Measurements from ENCODE around the gene KDM7A. TPM values are rescaled to one million over a fixed set of nuclear protein-coding genes. Genes with fewer than 3 reads are reported as not detected.

Gene KDM7A, protein sequence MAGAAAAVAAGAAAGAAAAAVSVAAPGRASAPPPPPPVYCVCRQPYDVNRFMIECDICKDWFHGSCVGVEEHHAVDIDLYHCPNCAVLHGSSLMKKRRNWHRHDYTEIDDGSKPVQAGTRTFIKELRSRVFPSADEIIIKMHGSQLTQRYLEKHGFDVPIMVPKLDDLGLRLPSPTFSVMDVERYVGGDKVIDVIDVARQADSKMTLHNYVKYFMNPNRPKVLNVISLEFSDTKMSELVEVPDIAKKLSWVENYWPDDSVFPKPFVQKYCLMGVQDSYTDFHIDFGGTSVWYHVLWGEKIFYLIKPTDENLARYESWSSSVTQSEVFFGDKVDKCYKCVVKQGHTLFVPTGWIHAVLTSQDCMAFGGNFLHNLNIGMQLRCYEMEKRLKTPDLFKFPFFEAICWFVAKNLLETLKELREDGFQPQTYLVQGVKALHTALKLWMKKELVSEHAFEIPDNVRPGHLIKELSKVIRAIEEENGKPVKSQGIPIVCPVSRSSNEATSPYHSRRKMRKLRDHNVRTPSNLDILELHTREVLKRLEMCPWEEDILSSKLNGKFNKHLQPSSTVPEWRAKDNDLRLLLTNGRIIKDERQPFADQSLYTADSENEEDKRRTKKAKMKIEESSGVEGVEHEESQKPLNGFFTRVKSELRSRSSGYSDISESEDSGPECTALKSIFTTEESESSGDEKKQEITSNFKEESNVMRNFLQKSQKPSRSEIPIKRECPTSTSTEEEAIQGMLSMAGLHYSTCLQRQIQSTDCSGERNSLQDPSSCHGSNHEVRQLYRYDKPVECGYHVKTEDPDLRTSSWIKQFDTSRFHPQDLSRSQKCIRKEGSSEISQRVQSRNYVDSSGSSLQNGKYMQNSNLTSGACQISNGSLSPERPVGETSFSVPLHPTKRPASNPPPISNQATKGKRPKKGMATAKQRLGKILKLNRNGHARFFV
- total RNA-seq (2021), result 6.6 and 7.0 TPM in 2 replicates
- long read RNA-seq, partial matches to known transcripts, result 2 of 3 reads
- long read RNA-seq, other reads (novel, unspliced or antisense), result 1 of 3 reads

DNA sequence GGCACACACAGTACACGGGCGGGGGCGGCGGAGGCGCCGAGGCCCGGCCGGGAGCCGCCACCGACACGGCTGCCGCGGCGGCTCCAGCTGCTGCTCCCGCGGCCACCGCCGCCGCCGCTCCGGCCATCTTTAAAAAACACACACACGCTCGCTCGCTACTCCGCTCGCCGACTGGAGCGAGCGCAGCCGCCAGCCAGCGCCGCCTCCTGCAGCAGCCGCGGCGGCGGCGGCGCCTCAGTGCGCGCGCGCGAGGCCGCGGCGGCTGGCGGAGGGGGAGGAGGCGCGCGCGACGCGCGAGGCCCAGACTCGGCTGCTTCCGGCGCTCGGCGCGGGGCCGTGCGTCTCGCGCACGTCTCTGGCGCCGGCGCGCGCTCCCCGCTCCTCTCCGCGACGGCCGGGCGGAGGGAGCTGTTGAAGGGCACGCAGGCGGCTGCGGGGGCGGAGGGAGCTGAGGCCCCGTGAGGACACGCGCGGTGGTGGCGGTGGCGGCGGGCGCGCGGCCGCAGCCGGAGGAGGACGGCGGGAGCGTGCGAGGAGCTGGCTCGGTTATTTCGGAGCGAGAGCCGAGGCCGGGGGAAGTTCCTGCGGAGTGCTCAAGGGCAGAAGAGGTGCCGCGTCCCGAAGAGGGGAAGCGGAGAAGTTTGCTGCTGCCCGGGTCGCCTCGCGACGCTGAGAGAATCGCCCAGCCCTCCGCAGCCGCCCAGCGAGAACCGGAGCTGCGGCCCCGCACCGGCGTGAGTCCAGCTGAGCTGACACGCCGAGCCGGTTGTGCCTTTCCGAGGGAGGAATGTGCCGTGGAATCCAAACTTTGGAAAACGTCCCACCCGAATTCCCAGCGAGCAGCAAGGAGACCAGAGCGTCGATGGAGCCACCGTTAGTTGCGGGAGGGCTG is at the start of gene KDM7A:
KDM7A (minus strand) TSS at position 173 of the 892 bp plus-strand sequence; CDS start at position 127, 46 bp downstream.
- H3K4me3 Mint-ChIP-seq, result peak within 1 kb of the TSS; percentile 81 to 90
- H2AFZ ChIP-seq (ENCODE audit: low read length), result no peak within 1 kb of the TSS
- peaks cover 39% of the 10 kb centered on the region for H3K27me3 Mint-ChIP-seq (ENCODE audit: low read depth)
- H3K4me1 Mint-ChIP-seq, result peaks cover 9 to 15% of the 10 kb centered on the region in 2 experiments
- no CpG with 5 or more reads among the region's 132 CpGs for WGBS (ENCODE audit: extremely low coverage, insufficient read length, low lambda C conversion rate)
- H4K20me1 ChIP-seq (ENCODE audit: control insufficient read depth, insufficient read depth, insufficient read length), result no peaks in the 10 kb centered on the region
- no peak within 1 kb of the TSS for H2BK20ac ChIP-seq (ENCODE audit: low read depth, low read length, poor library complexity, severe bottlenecking)
- no peak within 1 kb of the TSS for H2BK15ac ChIP-seq (ENCODE audit: low read depth, low read length)
- no peak within 1 kb of the TSS for H4K91ac ChIP-seq (ENCODE audit: insufficient read length, low read depth, low read length)
- H3K9ac ChIP-seq (ENCODE audit: extremely low read depth, insufficient read length, low read length), result peak within 1 kb of the TSS; percentile 30
- no peak within 1 kb of the TSS for H3K18ac ChIP-seq (ENCODE audit: insufficient read length, low read depth, low read length)
- H3K14ac ChIP-seq (ENCODE audit: insufficient read depth, low read length), result peak within 1 kb of the TSS; percentile 39; the same call in 1 of the 2 replicates
- H3K56ac ChIP-seq (ENCODE audit: insufficient read length, low read depth, low read length), result no peak within 1 kb of the TSS
- no peak within 1 kb of the TSS for H3K27ac ChIP-seq (ENCODE audit: insufficient read length, low read depth, low read length)
- H3T11ph ChIP-seq (ENCODE audit: low read length), result no peak within 1 kb of the TSS
- no peak within 1 kb of the TSS for H2BK12ac ChIP-seq (ENCODE audit: insufficient read length, low read depth, low read length)
- 0 out of 7 replicates have a peak within 1 kb of the TSS, but pooled peaks of 1 of the 3 experiments have one; percentile 1 for H3K27ac Mint-ChIP-seq
- no peak within 1 kb of the TSS for H2BK5ac ChIP-seq (ENCODE audit: insufficient read length, low read length)
- H3K79me1 ChIP-seq (ENCODE audit: insufficient read depth, low read depth, low read length, poor library complexity, severe bottlenecking), result no peaks in the 10 kb centered on the region
- H3K36me3 Mint-ChIP-seq (ENCODE audit: insufficient read depth in 1 of 3, low read depth in 3 of 3), result peaks cover 0 to 8% (median 4%) of the 10 kb centered on the region in 3 experiments; a peak in 4 of 7 replicates
- no peak within 1 kb of the TSS for H4K8ac ChIP-seq (replicated peaks; ENCODE audit: insufficient read length, low read depth, low read length)
- H3K4me2 ChIP-seq (ENCODE audit: insufficient read depth, insufficient read length, low read length), result peak within 1 kb of the TSS; percentile 95
- H3K9me3 ChIP-seq (ENCODE audit: control insufficient read depth, low read depth, low read length), result no peaks in the 10 kb centered on the region
- no peak within 1 kb of the TSS for H2BK120ac ChIP-seq (ENCODE audit: low read depth, low read length, poor library complexity, severe bottlenecking)
- H3K4me1 ChIP-seq (ENCODE audit: insufficient read depth, low read length), result no peaks in the 10 kb centered on the region
- H3K27me3 ChIP-seq (ENCODE audit: insufficient read depth, low read length), result peaks cover 9% of the 10 kb centered on the region; the same call in 1 of the 2 replicates
- H3K23me2 ChIP-seq (ENCODE audit: insufficient read length, low read depth, low read length, poor library complexity, severe bottlenecking), result peaks cover 6% of the 10 kb centered on the region
- H3K4ac ChIP-seq (ENCODE audit: low read depth, low read length), result no peak within 1 kb of the TSS
- peak; percentile 80 for DNase-seq
- H3K23ac ChIP-seq (ENCODE audit: insufficient read length, low read depth, low read length), result no peak within 1 kb of the TSS
- H4K5ac ChIP-seq (ENCODE audit: insufficient read length, low read depth, low read length), result no peak within 1 kb of the TSS
- peaks cover 4 to 10% of the 10 kb centered on the region in 2 experiments; a peak in 4 of 5 replicates for H3K9me3 Mint-ChIP-seq
- TF ChIP-seq, protein P1, sequence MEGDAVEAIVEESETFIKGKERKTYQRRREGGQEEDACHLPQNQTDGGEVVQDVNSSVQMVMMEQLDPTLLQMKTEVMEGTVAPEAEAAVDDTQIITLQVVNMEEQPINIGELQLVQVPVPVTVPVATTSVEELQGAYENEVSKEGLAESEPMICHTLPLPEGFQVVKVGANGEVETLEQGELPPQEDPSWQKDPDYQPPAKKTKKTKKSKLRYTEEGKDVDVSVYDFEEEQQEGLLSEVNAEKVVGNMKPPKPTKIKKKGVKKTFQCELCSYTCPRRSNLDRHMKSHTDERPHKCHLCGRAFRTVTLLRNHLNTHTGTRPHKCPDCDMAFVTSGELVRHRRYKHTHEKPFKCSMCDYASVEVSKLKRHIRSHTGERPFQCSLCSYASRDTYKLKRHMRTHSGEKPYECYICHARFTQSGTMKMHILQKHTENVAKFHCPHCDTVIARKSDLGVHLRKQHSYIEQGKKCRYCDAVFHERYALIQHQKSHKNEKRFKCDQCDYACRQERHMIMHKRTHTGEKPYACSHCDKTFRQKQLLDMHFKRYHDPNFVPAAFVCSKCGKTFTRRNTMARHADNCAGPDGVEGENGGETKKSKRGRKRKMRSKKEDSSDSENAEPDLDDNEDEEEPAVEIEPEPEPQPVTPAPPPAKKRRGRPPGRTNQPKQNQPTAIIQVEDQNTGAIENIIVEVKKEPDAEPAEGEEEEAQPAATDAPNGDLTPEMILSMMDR (conservative IDR thresholded peaks at IDR 0.05), result no peak
- H2AK5ac ChIP-seq (ENCODE audit: insufficient read length, low read length), result no peak within 1 kb of the TSS
- H3K79me2 ChIP-seq (ENCODE audit: insufficient read depth, low read length), result no peaks in the 10 kb centered on the region

Measured in H9 (cell line).